ENCODE results near the gene SH3RF3.
"Not testable (repeated sequence)": the region's sequence is repeated elsewhere in the genome, so short reads cannot be mapped to it uniquely, and the experiment has no call there.

Gene SH3RF3

GRCh38 chr2:109128616-109129355 lies at the start of gene SH3RF3:
Gene SH3RF3, plus strand, starts transcription at chr2:109129205.
- no peak for DNase-seq

- no peak for DNase-seq
Measured at GRCh38 chr2:109079590-109079989, 49.4 kb upstream of the SH3RF3 start.

- DNase-seq, result no peak
Measured at GRCh38 chr2:109080109-109080508, 48.9 kb upstream of the SH3RF3 start.

GRCh38 chr2:109080757-109081156 lies 48.2 kb upstream of the SH3RF3 start:
- no peak for DNase-seq

- no peak for DNase-seq
Measured at GRCh38 chr2:109081374-109081773, 47.6 kb upstream of the SH3RF3 start.

- no peak for DNase-seq
Measured at GRCh38 chr2:109083771-109084170, 45.2 kb upstream of the SH3RF3 start.

GRCh38 chr2:109084341-109084740 lies 44.7 kb upstream of the SH3RF3 start:
- no peak for DNase-seq

- no peak for DNase-seq
Measured at GRCh38 chr2:109085912-109086742, 42.9 kb upstream of the SH3RF3 start.

GRCh38 chr2:109086743-109087020 lies 42.3 kb upstream of the SH3RF3 start:
- DNase-seq, result no peak

GRCh38 chr2:109087055-109087663 lies 41.8 kb upstream of the SH3RF3 start:
- no peak for DNase-seq

GRCh38 chr2:109089602-109090300 lies 39.3 kb upstream of the SH3RF3 start:
- DNase-seq, result no peak

- no peak for DNase-seq
Measured at GRCh38 chr2:109091526-109091925, 37.5 kb upstream of the SH3RF3 start.

- DNase-seq, result no peak
Measured at GRCh38 chr2:109094144-109094543, 34.9 kb upstream of the SH3RF3 start.

- no peak for DNase-seq
Measured at GRCh38 chr2:109098251-109098920, 30.6 kb upstream of the SH3RF3 start.

GRCh38 chr2:109098921-109099273 lies 30.1 kb upstream of the SH3RF3 start:
- DNase-seq, result no peak

GRCh38 chr2:109102588-109103233 lies 26.3 kb upstream of the SH3RF3 start:
- no peak for DNase-seq

GRCh38 chr2:109105113-109105512 lies 23.9 kb upstream of the SH3RF3 start:
- DNase-seq, result no peak

GRCh38 chr2:109108740-109109139 lies 20.3 kb upstream of the SH3RF3 start:
- no peak for DNase-seq

GRCh38 chr2:109109342-109109741 lies 19.7 kb upstream of the SH3RF3 start:
- no peak for DNase-seq

GRCh38 chr2:109110170-109110569 lies 18.8 kb upstream of the SH3RF3 start:
- no peak for DNase-seq

- DNase-seq, result not testable (repeated sequence)
Measured at GRCh38 chr2:109117181-109117580, 11.8 kb upstream of the SH3RF3 start.

GRCh38 chr2:109117780-109118179 lies 11.2 kb upstream of the SH3RF3 start:
- no peak for DNase-seq
